Upper lobe of right lung (tissue), 1 donor: ENCODE data around the gene WNK2. TPM values are rescaled to one million over a fixed set of nuclear protein-coding genes. Genes with fewer than 3 reads are reported as not detected.

Experiments used
- ATAC-seq: fragments of 200-7000 bp; cut with Tn5 transposase; one replicate; pipeline ENCODE4 v1.9.1; 2020; ENCODE audit warnings: mild to moderate bottlenecking, moderate library complexity
- DNase-seq: peaks from one replicate; pipeline ENCODE4 v3.0.0-alpha.2; 2020
- H3K27ac ChIP-seq: fragments of 200-600 bp; one replicate; pipeline ENCODE4 v1.8.0; 2022
- H3K27me3 ChIP-seq: fragments of 200-600 bp; one replicate; pipeline ENCODE4 v1.8.0; 2022; ENCODE audit warnings: mild to moderate bottlenecking
- H3K36me3 ChIP-seq: fragments of 200-600 bp; one replicate; pipeline ENCODE4 v1.8.0; 2022
- H3K4me1 ChIP-seq: fragments of 200-600 bp; one replicate; pipeline ENCODE4 v1.8.0; 2022
- H3K4me3 ChIP-seq: fragments of 200-600 bp; one replicate; pipeline ENCODE4 v1.8.0; 2022; ENCODE audit warnings: mild to moderate bottlenecking
- H3K9me3 ChIP-seq: fragments of 200-600 bp; one replicate; pipeline ENCODE4 v1.8.0; 2022
- CTCF ChIP-seq: fragments of 200-600 bp; IDR thresholded peaks from one replicate; pipeline ENCODE4 v1.8.0; 2022; ENCODE audit warnings: antibody characterized with exemption
- intact Hi-C: fragments of 100-400 bp; cut with DNase I; formaldehyde crosslinking; loops from one replicate; pipeline ENCODE4 v1.11.0; 2022
- total RNA-seq: library from RNA; stranded (reverse); fragmentation: NEBNext Ultra II Directional; extraction: Animal tissue kit (Norgen Biotek cat#: 25700); gene quantifications from one replicate; pipeline ENCODE4 v1.2.1, GENCODE V29; 2021
- donor health status: DM: no; HTN: yes; CAD: no; lungs with severe emphysema.

WNK2 gene
- total RNA-seq, 1 donor from 2014 or later = 0.35 TPM

- intact Hi-C loops = no loop called here
- Histone ChIP-seq H3K27me3 (peaks cover 7% of the 10 kb centered on the region), H3K4me3 (no peak overlapping the region), H3K36me3 (no peaks in the 10 kb centered on the region), H3K4me1 (no peaks in the 10 kb centered on the region), H3K27ac (no peak overlapping the region), H3K9me3 (no peaks in the 10 kb centered on the region)
- no peak for ATAC-seq
- DNase-seq = no peak
- TF ChIP-seq CTCF = no peak
Measured at GRCh38 chr9:93263334-93264229, 79.6 kb downstream of the WNK2 start.

- H3K9me3 ChIP-seq = no peaks in the 10 kb centered on the region
- H3K36me3 ChIP-seq = no peaks in the 10 kb centered on the region
- no peaks in the 10 kb centered on the region for H3K4me1 ChIP-seq
- intact Hi-C loops = no loop called here
- DNase-seq (no peak), ATAC-seq (no peak)
- H3K27me3 ChIP-seq = peaks cover 11% of the 10 kb centered on the region
- TF ChIP-seq CTCF = no peak
- no peak overlapping the region for H3K27ac ChIP-seq
- no peak overlapping the region for H3K4me3 ChIP-seq
Measured at GRCh38 chr9:93264338-93265125, 80.6 kb downstream of the WNK2 start.

DNA sequence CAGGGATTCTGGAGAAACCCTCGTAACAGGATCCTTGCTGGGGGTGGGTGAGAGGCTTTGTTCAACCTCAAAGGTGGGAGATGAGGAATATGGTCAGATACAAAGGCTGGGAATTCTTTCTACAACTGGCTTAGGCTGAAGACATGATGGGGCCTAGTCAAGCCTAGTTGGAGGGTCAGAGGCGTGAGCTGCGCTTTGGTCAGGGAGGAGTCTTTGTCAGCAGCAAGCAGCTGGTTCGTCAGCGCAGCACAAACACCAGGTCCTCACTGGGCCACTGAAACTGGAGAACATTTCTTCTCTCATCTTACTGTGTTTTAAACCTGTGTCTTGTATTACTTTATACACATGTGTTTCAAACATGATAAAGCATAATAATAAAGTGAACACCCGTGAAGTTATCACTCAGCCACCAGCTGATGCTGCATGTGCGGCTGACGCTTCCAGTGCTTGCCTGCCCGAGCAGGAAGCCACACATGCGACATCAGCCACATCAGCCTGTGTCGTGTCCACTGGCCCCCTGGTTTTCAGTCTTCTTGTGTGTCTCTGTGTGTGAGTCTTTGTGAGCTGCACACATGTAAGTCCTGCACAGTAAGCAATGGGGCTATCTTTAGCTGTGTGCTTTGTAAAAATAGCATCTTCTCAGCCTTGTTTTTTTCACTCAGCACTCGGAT is 81.5 kb downstream of the WNK2 start:
- no peak overlapping the region for H3K4me3 ChIP-seq
- H3K4me1 ChIP-seq = no peaks in the 10 kb centered on the region
- no peak for ATAC-seq
- DNase-seq = no peak
- H3K36me3 ChIP-seq = no peaks in the 10 kb centered on the region
- H3K9me3 ChIP-seq = no peaks in the 10 kb centered on the region
- H3K27ac ChIP-seq = no peak overlapping the region
- peaks cover 11% of the 10 kb centered on the region for H3K27me3 ChIP-seq
- intact Hi-C loops = no loop called here
- TF ChIP-seq CTCF = no peak

GRCh38 chr9:93265972-93266371 is 82.0 kb downstream of the WNK2 start:
- TF ChIP-seq CTCF = no peak
- intact Hi-C loops = no loop called here

DNA sequence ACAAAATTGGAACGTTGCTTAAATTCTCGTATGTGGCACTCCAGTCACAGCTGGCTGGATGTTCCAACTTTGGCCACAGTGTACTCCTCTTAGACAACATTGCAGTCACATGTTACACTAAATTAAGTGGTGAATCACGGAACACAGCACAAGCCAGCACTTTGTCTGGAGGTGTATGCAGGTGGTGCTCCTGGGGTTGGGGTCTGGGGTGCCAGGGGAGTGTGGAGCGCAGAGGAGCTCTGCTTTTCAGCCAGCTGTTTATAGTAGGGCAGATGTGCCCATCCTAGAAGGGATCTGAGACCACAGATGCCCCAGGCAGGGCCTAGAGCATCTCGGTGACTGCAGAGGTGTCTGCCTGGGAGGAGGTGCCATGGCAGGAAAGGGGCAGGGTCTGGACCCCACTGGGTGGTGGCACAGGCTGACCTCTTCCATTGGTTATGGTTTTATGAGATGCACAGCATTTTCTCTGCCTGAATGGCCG is 82.6 kb downstream of the WNK2 start:
- no peak for TF ChIP-seq CTCF
- Histone ChIP-seq H3K27me3 (peaks cover 11% of the 10 kb centered on the region), H3K4me1 (no peaks in the 10 kb centered on the region), H3K27ac (no peak overlapping the region), H3K4me3 (no peak overlapping the region), H3K9me3 (no peaks in the 10 kb centered on the region), H3K36me3 (no peaks in the 10 kb centered on the region)
- ATAC-seq (no peak), DNase-seq (no peak)
- intact Hi-C loops = no loop called here

More at GRCh38 chr9:93265972-93266371, 82.0 kb downstream of the WNK2 start:
- H3K27ac ChIP-seq = no peak overlapping the region
- no peaks in the 10 kb centered on the region for H3K36me3 ChIP-seq
- no peak for DNase-seq
- H3K27me3 ChIP-seq = peaks cover 11% of the 10 kb centered on the region
- H3K4me3 ChIP-seq = no peak overlapping the region
- H3K4me1 ChIP-seq = no peaks in the 10 kb centered on the region
- ATAC-seq = no peak
- no peaks in the 10 kb centered on the region for H3K9me3 ChIP-seq
